Esophagus (tissue), 2 donors: ENCODE results near the gene RASA1. TPM values are rescaled to one million over a fixed set of nuclear protein-coding genes. Genes with fewer than 3 reads are reported as not detected.

Experiments
- H3K27ac ChIP-seq, 2 donors: one replicate each; pipeline ENCODE4 v1.5.1; 2013; ENCODE audit warnings: low read depth in 2 of 2, mild to moderate bottlenecking in 2 of 2, inconsistent platforms in 1 of 2, low read length in 1 of 2, moderate library complexity in 1 of 2
- H3K27me3 ChIP-seq, 2 donors: one replicate each; pipeline ENCODE4 v1.6.1; 2013; ENCODE audit warnings: low read length in 2 of 2, control low read depth in 1 of 2, mild to moderate bottlenecking in 1 of 2; ENCODE audit not compliant: insufficient read depth in 2 of 2, control insufficient read depth in 1 of 2
- H3K36me3 ChIP-seq, 2 donors: one replicate each; pipeline ENCODE4 v1.6.1; 2013; ENCODE audit warnings: low read length in 1 of 2; ENCODE audit not compliant: control insufficient read depth in 2 of 2, insufficient read depth in 2 of 2
- H3K4me1 ChIP-seq, 2 donors: one replicate each; pipeline ENCODE4 v1.6.1; 2013; ENCODE audit warnings: low read length in 1 of 2; ENCODE audit not compliant: control insufficient read depth in 2 of 2, insufficient read depth in 2 of 2
- H3K4me3 ChIP-seq, 2 donors: one replicate each; pipeline ENCODE4 v1.5.1; 2013; ENCODE audit warnings: low read length in 2 of 2, mild to moderate bottlenecking in 2 of 2, low read depth in 1 of 2, moderate library complexity in 1 of 2
- H3K9me3 ChIP-seq, 2 donors: one replicate each; pipeline ENCODE4 v1.6.1; 2013; ENCODE audit warnings: mild to moderate bottlenecking in 2 of 2, low read depth in 1 of 2, low read length in 1 of 2, moderate library complexity in 1 of 2; ENCODE audit not compliant: control insufficient read depth in 2 of 2, insufficient read depth in 1 of 2
- WGBS, 2 donors: extraction: QIAGEN DNeasy Blood & Tissue Kit; methylation state at CpG; one replicate each; pipeline ENCODE4 v1.1.7; 2013; 5-methylcytosine and 5-hydroxymethylcytosine counted together
- polyA plus RNA-seq, 2 donors: library from polyadenylated mRNA; stranded (reverse); fragments of 200-250 nt; gene quantifications; one replicate each; pipeline ENCODE4 v1.2.3, GENCODE V29; 2013
- donor health status: healthy with polysubstance abuse.
- donor health status: Bipolar disorder and iron deficiency.

Gene RASA1
- 1 to 10 TPM; 6.7 to 9.3 TPM for polyA plus RNA-seq

- no peaks in the 10 kb centered on the region for H3K27me3 ChIP-seq
- 0 to 1% methylated on average over 40 to 46 of the region's 46 CpGs for WGBS, 2 donors
- peak within 1 kb of the TSS; percentile 93 to 96 for H3K27ac ChIP-seq
- H3K9me3 ChIP-seq = no peaks in the 10 kb centered on the region
- no peaks in the 10 kb centered on the region for H3K4me1 ChIP-seq
- peak within 1 kb of the TSS; percentile 73 to 81 for H3K4me3 ChIP-seq
- H3K36me3 ChIP-seq = no peaks in the 10 kb centered on the region
Observed at GRCh38 chr5:87267574-87268125, at the start of gene RASA1. Gene RASA1 (plus strand): TSS chr5:87267883. CDS start chr5:87268452, 569 bp downstream.

- WGBS, 2 donors = 90 to 94% methylated on average over 2 of the region's 2 CpGs
- Histone ChIP-seq H3K36me3 (no peaks in the 10 kb centered on the region), H3K4me1 (no peaks in the 10 kb centered on the region), H3K4me3 (no peak overlapping the region), H3K27ac (no peak overlapping the region), H3K27me3 (no peaks in the 10 kb centered on the region), H3K9me3 (no peaks in the 10 kb centered on the region)
Observed at GRCh38 chr5:87229780-87230179, 37.9 kb upstream of the RASA1 start.

- Histone ChIP-seq H3K27me3 (no peaks in the 10 kb centered on the region), H3K4me3 (no peak overlapping the region), H3K4me1 (no peaks in the 10 kb centered on the region), H3K27ac (no peak overlapping the region), H3K36me3 (no peaks in the 10 kb centered on the region), H3K9me3 (no peaks in the 10 kb centered on the region)
- WGBS, 2 donors = 62 to 64% methylated on average over 5 of the region's 5 CpGs
Observed at GRCh38 chr5:87231037-87231808, 36.5 kb upstream of the RASA1 start.

DNA sequence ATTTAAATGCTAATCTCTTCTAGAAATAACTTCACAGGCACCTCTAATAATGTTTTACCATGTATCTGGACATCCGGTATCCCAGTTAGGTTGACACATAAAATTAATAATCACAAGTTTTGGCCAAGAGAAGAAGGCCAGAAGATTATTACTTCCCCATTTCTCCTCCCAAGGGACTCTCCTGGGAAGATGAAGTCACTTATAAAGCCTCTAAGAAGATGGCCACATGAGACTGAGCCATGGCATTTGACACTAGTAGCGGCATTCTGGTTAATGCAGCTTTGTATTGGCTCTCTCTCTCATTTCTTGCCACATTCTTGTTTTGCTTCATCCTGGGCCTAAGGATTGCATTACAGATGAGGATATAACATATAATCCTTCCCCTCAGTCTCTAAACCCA lies 34.5 kb upstream of the RASA1 start:
- Histone ChIP-seq H3K4me1 (no peaks in the 10 kb centered on the region), H3K27me3 (no peaks in the 10 kb centered on the region), H3K9me3 (no peaks in the 10 kb centered on the region), H3K27ac (no peak overlapping the region), H3K36me3 (no peaks in the 10 kb centered on the region), H3K4me3 (no peak overlapping the region)
- 92 to 93% methylated on average over 2 of the region's 2 CpGs for WGBS, 2 donors

- Histone ChIP-seq H3K4me1 (no peaks in the 10 kb centered on the region), H3K9me3 (no peaks in the 10 kb centered on the region), H3K27me3 (no peaks in the 10 kb centered on the region), H3K4me3 (no peak overlapping the region), H3K27ac (no peak overlapping the region), H3K36me3 (no peaks in the 10 kb centered on the region)
- WGBS, 2 donors = 81 to 93% methylated on average over 2 of the region's 2 CpGs
Observed at GRCh38 chr5:87241555-87241954, 26.1 kb upstream of the RASA1 start.

DNA sequence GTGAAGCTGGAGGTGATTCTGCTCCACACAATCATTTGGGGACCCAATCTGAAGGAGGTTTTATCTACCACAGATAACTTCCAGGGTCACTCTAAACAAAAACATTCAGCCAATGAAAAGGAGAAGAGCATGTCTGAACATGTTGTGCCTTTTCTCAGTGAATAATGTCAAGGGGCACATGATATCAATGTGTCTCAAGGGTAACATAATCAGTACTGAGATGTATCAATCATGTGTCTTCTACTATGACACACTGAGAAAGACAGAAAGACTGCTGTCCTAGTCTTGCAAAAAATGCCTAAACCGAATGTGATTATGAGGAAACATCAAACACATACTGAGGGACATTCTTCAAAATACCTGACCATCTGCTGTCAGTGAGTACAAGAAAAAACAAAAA lies 25.4 kb upstream of the RASA1 start:
- 72 to 76% methylated on average over 1 of the region's 1 CpG for whole genome bisulfite sequencing, 2 donors
- no peak overlapping the region for H3K4me3 ChIP-seq
- H3K27ac ChIP-seq = no peak overlapping the region
- no peaks in the 10 kb centered on the region for H3K4me1 ChIP-seq
- H3K36me3 ChIP-seq = no peaks in the 10 kb centered on the region
- no peaks in the 10 kb centered on the region for H3K27me3 ChIP-seq
- no peaks in the 10 kb centered on the region for H3K9me3 ChIP-seq

DNA sequence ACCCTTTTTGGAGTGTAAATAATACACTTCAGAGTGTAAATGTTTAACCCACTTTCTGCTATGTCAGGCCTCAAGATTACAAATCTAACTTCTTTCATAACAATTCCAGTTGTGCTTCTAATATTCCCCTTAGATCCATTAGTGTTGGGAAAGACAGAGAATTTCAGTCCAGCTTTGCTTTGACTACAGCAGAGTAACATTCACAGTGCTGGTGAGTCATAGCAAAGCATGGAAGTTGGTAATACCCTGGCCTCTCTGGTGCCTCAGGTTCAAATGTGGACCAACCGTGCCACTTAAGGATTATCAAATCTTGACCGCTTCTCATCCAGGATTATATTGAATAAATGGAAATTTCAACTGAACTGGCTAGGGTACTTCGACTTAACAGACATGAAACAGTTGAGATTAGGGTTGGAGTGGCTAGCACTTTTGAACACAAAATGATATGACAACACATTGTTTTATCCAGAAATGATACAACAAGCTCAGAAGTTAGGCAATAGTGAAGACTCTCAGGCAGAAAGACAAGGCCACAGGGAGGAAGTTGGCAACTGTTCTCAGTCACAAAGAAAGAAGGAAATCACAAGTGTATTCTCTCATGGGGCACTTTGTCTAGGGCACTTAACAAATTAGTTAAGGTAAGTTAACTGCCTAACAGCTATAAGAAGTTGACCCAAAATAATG lies 24.4 kb upstream of the RASA1 start:
- no peaks in the 10 kb centered on the region for H3K36me3 ChIP-seq
- H3K4me3 ChIP-seq = no peak overlapping the region
- 82 to 90% methylated on average over 3 of the region's 3 CpGs for WGBS, 2 donors
- no peaks in the 10 kb centered on the region for H3K27me3 ChIP-seq
- no peak overlapping the region for H3K27ac ChIP-seq
- H3K9me3 ChIP-seq = no peaks in the 10 kb centered on the region
- H3K4me1 ChIP-seq = no peaks in the 10 kb centered on the region

DNA sequence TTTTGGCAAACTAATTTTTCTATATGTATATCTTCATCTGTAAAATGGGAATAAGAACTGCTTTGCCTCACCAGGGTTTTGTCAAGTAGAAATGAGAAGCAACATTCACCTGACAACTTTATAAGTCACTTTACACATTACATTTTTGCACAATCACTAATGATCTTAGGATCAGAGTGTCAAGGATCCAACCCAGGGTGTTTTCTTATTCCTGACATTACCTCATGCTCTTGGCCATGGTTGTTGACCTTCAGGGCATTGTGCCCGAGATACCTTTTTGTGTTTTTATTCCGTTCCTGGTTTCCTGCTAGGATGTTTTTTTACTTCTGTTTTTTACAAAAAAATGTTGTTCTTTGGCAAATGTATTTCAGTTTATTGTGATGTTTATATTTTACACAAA lies 22.2 kb upstream of the RASA1 start:
- WGBS, 2 donors = 54 to 55% methylated on average over 2 of the region's 2 CpGs
- Histone ChIP-seq H3K27ac (no peak overlapping the region), H3K4me1 (no peaks in the 10 kb centered on the region), H3K9me3 (no peaks in the 10 kb centered on the region), H3K36me3 (no peaks in the 10 kb centered on the region), H3K4me3 (no peak overlapping the region), H3K27me3 (no peaks in the 10 kb centered on the region)

DNA sequence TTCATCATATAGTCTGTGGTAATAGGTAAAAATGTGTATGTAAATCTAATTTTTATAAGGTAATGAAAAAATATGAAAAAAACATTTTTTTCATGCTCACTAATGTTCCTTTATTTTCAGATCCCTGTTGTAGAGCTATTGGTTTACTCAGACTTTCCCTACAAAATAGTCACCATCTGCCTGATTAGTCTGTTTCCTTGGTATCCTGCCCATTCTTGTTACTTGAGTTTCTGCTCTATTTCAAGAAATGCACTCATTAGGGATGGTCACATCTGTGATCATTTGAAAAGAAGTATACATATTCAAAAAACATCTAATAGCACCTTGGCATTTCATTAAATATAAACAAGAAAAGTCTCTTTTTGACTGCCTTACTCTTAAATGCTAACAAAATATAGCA lies 21.6 kb upstream of the RASA1 start:
- Histone ChIP-seq H3K4me3 (no peak overlapping the region), H3K9me3 (no peaks in the 10 kb centered on the region), H3K27ac (no peak overlapping the region), H3K4me1 (no peaks in the 10 kb centered on the region), H3K27me3 (no peaks in the 10 kb centered on the region), H3K36me3 (no peaks in the 10 kb centered on the region)

DNA sequence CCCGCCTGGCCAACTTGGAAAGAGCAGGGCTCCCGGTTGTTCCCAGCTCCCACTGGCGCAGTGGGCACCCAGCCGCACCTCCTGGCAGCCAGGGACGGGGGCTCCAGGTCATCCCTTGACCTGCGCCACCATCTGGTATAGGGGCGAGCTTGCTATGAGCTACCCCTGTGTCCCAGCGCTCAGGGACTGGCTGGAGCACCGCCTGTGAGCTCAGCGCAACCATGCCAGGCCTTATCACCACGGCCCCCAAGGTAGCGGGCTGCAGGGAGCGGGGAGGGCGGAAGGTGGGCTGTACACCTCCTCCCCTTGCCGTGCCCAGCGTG lies 15.4 kb upstream of the RASA1 start:
- no peaks in the 10 kb centered on the region for H3K9me3 ChIP-seq
- 97 to 98% methylated on average over 16 of the region's 16 CpGs for WGBS, 2 donors
- no peak overlapping the region for H3K27ac ChIP-seq
- no peak overlapping the region for H3K4me3 ChIP-seq
- no peaks in the 10 kb centered on the region for H3K27me3 ChIP-seq
- H3K36me3 ChIP-seq = no peaks in the 10 kb centered on the region
- H3K4me1 ChIP-seq = no peaks in the 10 kb centered on the region
